Measurements from ENCODE around the gene BTG4. TPM values are rescaled to one million over a fixed set of nuclear protein-coding genes. Genes with fewer than 3 reads are reported as not detected.

Gene BTG4
- total RNA-seq, 1 donor from 2014 or later = not detected

GRCh38 chr11:111520560-111520959 is 8.4 kb upstream of the BTG4 start:
- no peaks in the 10 kb centered on the region for H3K9me3 Mint-ChIP-seq
- no peak for TF ChIP-seq CTCF (IDR thresholded peaks at IDR 0.05; ENCODE audit: unreplicated experiment)
- peaks cover 5% of the 10 kb centered on the region for H3K4me1 Mint-ChIP-seq
- H3K27me3 Mint-ChIP-seq (ENCODE audit: low read depth) = peaks cover under 1% of the 10 kb centered on the region
- no peaks in the 10 kb centered on the region for H3K36me3 Mint-ChIP-seq
- no peak overlapping the region for H3K4me3 Mint-ChIP-seq
- H3K27ac Mint-ChIP-seq = no peak overlapping the region
- no peak for DNase-seq (ENCODE audit: low spot score in 2 of 2, unreplicated experiment in 2 of 2)

GRCh38 chr11:111518668-111519067 is 6.5 kb upstream of the BTG4 start:
- H3K4me1 Mint-ChIP-seq = peaks cover 10% of the 10 kb centered on the region
- no peaks in the 10 kb centered on the region for H3K36me3 Mint-ChIP-seq
- no peak for DNase-seq (ENCODE audit: low spot score in 2 of 2, unreplicated experiment in 2 of 2)
- no peak for TF ChIP-seq CTCF (IDR thresholded peaks at IDR 0.05; ENCODE audit: unreplicated experiment)
- no peaks in the 10 kb centered on the region for H3K9me3 Mint-ChIP-seq
- H3K27me3 Mint-ChIP-seq (ENCODE audit: low read depth) = peaks cover 18% of the 10 kb centered on the region
- no peak overlapping the region for H3K4me3 Mint-ChIP-seq
- H3K27ac Mint-ChIP-seq = no peak overlapping the region

GRCh38 chr11:111515591-111515990 is 3.4 kb upstream of the BTG4 start:
- Mint-ChIP-seq H3K9me3 (no peaks in the 10 kb centered on the region), H3K27ac (no peak overlapping the region), H3K36me3 (no peaks in the 10 kb centered on the region), H3K4me3 (no peak overlapping the region), H3K4me1 (peaks cover 5% of the 10 kb centered on the region), H3K27me3 (ENCODE audit: low read depth) (peaks cover 39% of the 10 kb centered on the region)
- TF ChIP-seq CTCF (IDR thresholded peaks at IDR 0.05; ENCODE audit: unreplicated experiment) = no peak
- no peak for DNase-seq (ENCODE audit: low spot score in 2 of 2, unreplicated experiment in 2 of 2)

GRCh38 chr11:111514216-111515031 is 2.2 kb upstream of the BTG4 start, which contains the start of gene HOATZ:
TSS of gene HOATZ (plus strand) at chr11:111514778. CDS start at chr11:111514785, 7 bp downstream.
- Mint-ChIP-seq H3K36me3 (no peaks in the 10 kb centered on the region), H3K4me1 (peaks cover 10% of the 10 kb centered on the region), H3K9me3 (no peaks in the 10 kb centered on the region), H3K27me3 (ENCODE audit: low read depth) (peaks cover 39% of the 10 kb centered on the region), H3K27ac (no peak within 1 kb of the TSS), H3K4me3 (peak within 1 kb of the TSS; percentile 46)
- peak in 1 of 2 experiments; percentile 38 for DNase-seq (ENCODE audit: low spot score in 2 of 2, unreplicated experiment in 2 of 2)
- no peak for TF ChIP-seq CTCF (IDR thresholded peaks at IDR 0.05; ENCODE audit: unreplicated experiment)

GRCh38 chr11:111513240-111513605 is 1.0 kb upstream of the BTG4 start:
- Mint-ChIP-seq H3K4me3 (peak overlapping the region; percentile 41), H3K36me3 (no peaks in the 10 kb centered on the region), H3K27ac (no peak overlapping the region), H3K27me3 (ENCODE audit: low read depth) (peaks cover 39% of the 10 kb centered on the region), H3K4me1 (peaks cover 10% of the 10 kb centered on the region), H3K9me3 (peaks cover 3% of the 10 kb centered on the region)
- no peak for DNase-seq (ENCODE audit: low spot score in 2 of 2, unreplicated experiment in 2 of 2)
- no peak for TF ChIP-seq CTCF (IDR thresholded peaks at IDR 0.05; ENCODE audit: unreplicated experiment)
